HL-60 (cell line): ENCODE measurements around the gene GNAI1.

Source experiments
- DNase-seq, 2 experiments: peaks; one replicate each; pipeline ENCODE4 v3.0.0-alpha.2; 2010 to 2020; ENCODE audit warnings: low read depth in 1 of 2, low spot score in 1 of 2
- H3K27ac ChIP-seq: fragments of 250-450 bp; sonication (Bioruptor Pico); replicated peaks from 2 replicates; pipeline ENCODE4 v1.5.1; 2020; ENCODE audit warnings: mild to moderate bottlenecking, moderate library complexity
- H3K27me3 ChIP-seq: fragments of 250-450 bp; sonication (Bioruptor Pico); 2 replicates; pipeline ENCODE4 v1.5.1; 2021; ENCODE audit warnings: mild to moderate bottlenecking, moderate library complexity; ENCODE audit not compliant: insufficient read depth, poor library complexity, severe bottlenecking
- H3K4me3 ChIP-seq: replicated peaks from 2 replicates; pipeline ENCODE4 v1.5.1; 2011; ENCODE audit warnings: mild to moderate bottlenecking, control low read depth, low read length; ENCODE audit not compliant: insufficient read depth
- CTCF ChIP-seq: IDR thresholded peaks from one replicate; pipeline ENCODE4 v1.5.1; 2011; ENCODE audit warnings: low read length, control low read depth, inconsistent platforms; ENCODE audit not compliant: insufficient read depth
- GABPA ChIP-seq: IDR thresholded peaks from 2 replicates; pipeline ENCODE4 v1.6.1; 2012; ENCODE audit warnings: low read depth
- POLR2AphosphoS5 ChIP-seq: IDR thresholded peaks from 2 replicates; pipeline ENCODE4 v1.6.1; 2012; ENCODE audit warnings: low read depth
- SPI1 ChIP-seq: IDR thresholded peaks from 2 replicates; pipeline ENCODE4 v1.6.1; 2012; ENCODE audit warnings: low read depth, mild to moderate bottlenecking, borderline replicate concordance
- TF ChIP-seq, protein P1 (sequence below): IDR thresholded peaks from 2 replicates; pipeline ENCODE4 v1.6.1; 2012; ENCODE audit warnings: low read depth; ENCODE audit not compliant: insufficient replicate concordance

GNAI1 gene

DNA sequence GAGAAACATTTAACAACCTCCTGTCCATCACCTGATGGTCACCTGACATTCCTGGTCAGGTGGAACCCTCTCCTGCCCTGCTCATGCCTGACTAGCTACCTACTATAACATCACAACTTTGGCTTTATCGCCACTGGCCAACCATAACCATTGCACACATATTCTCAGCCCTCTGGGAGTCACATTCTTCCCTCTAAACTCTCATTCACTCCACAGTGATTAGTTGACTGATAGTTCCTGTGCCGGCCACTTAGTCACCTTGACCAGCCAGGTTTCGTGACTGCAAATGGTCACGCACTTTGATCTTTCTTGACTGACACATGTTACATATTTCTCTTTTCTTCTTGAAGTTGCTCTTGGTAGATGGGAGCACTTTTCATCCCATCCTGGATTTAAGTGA, 50.1 kb downstream of the GNAI1 start:
- no peak for TF ChIP-seq GABPA
- TF ChIP-seq POLR2AphosphoS5, result no peak
- no peak for TF ChIP-seq SPI1
- TF ChIP-seq CTCF, result no peak
- Histone ChIP-seq H3K27ac (no peak overlapping the region), H3K4me3 (no peak overlapping the region), H3K27me3 (no peaks in the 10 kb centered on the region)
- DNase-seq, result no peak

DNA sequence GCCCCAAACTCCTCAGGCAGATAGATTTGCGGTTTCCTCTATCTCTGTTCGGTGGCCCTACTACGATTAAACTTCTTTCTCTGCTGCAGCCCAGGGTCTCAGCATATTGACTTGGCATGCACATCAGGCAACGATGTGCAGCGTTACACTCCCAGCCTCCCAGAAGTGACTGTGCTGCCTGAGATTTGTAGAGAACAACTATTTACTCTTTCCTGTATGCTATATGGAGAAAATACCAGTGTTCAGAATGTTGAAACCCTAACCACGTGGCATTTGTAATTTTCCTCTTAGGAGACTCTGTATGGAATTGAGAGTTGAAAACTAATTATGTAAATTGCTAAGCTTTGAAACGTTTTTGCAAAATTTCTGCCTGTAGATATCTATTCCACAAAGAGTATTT, 50.9 kb downstream of the GNAI1 start:
- H3K27ac ChIP-seq, result no peak overlapping the region
- DNase-seq, result no peak
- no peaks in the 10 kb centered on the region for H3K27me3 ChIP-seq
- TF ChIP-seq POLR2AphosphoS5, result no peak
- no peak overlapping the region for H3K4me3 ChIP-seq

- no peaks in the 10 kb centered on the region for H3K27me3 ChIP-seq
- DNase-seq, result no peak
- TF ChIP-seq CTCF (no peak), POLR2AphosphoS5 (no peak)
- TF ChIP-seq, protein P1, sequence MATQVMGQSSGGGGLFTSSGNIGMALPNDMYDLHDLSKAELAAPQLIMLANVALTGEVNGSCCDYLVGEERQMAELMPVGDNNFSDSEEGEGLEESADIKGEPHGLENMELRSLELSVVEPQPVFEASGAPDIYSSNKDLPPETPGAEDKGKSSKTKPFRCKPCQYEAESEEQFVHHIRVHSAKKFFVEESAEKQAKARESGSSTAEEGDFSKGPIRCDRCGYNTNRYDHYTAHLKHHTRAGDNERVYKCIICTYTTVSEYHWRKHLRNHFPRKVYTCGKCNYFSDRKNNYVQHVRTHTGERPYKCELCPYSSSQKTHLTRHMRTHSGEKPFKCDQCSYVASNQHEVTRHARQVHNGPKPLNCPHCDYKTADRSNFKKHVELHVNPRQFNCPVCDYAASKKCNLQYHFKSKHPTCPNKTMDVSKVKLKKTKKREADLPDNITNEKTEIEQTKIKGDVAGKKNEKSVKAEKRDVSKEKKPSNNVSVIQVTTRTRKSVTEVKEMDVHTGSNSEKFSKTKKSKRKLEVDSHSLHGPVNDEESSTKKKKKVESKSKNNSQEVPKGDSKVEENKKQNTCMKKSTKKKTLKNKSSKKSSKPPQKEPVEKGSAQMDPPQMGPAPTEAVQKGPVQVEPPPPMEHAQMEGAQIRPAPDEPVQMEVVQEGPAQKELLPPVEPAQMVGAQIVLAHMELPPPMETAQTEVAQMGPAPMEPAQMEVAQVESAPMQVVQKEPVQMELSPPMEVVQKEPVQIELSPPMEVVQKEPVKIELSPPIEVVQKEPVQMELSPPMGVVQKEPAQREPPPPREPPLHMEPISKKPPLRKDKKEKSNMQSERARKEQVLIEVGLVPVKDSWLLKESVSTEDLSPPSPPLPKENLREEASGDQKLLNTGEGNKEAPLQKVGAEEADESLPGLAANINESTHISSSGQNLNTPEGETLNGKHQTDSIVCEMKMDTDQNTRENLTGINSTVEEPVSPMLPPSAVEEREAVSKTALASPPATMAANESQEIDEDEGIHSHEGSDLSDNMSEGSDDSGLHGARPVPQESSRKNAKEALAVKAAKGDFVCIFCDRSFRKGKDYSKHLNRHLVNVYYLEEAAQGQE, result no peak
- H3K27ac ChIP-seq, result no peak overlapping the region
- H3K4me3 ChIP-seq, result no peak overlapping the region
Measured at GRCh38 chr7:80186721-80187120, 52.1 kb downstream of the GNAI1 start.

DNA sequence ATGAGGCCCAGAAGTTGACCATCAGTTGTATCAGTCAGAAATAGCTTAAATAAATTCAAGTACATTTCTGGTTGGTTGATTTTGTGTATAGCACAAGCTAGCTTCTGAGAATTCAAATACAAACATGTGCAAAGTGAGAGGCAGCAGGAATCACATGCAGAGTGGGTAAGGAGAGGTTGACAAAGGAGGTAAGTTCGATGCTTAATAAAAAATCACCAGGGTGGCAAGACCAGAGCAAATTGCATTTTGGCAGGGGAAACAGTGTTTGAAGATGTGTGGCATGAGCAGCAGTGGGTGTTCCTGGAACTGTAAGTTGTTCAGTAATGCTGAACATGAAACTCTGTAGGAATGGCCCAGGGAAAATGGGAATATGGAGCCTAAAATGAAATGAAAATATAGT, 52.6 kb downstream of the GNAI1 start:
- no peaks in the 10 kb centered on the region for H3K27me3 ChIP-seq
- H3K27ac ChIP-seq, result no peak overlapping the region
- no peak overlapping the region for H3K4me3 ChIP-seq
- TF ChIP-seq SPI1, result no peak
- no peak for TF ChIP-seq POLR2AphosphoS5
- TF ChIP-seq GABPA, result no peak
- no peak for TF ChIP-seq CTCF
- TF ChIP-seq, protein P1, result no peak
- no peak for DNase-seq
